Glomerular endothelial cell (primary cell): ENCODE results near the gene S100P. TPM values are rescaled to one million over a fixed set of nuclear protein-coding genes. Genes with fewer than 3 reads are reported as not detected.
"Not testable (repeated sequence)": the region's sequence is repeated elsewhere in the genome, so short reads cannot be mapped to it uniquely, and the experiment has no call there.

Experiments
- DNase-seq: peaks from one replicate; pipeline ENCODE4 v3.0.0-alpha.2; 2011; ENCODE audit warnings: low read depth, low spot score; ENCODE audit errors: extremely low read depth
- total RNA-seq: library from RNA; depleted of rRNA; stranded (reverse); fragments of >200 nt; gene quantifications from 2 replicates; pipeline ENCODE4 v1.2.3, GENCODE V29; 2015

Gene S100P
- total RNA-seq, 1 donor from 2014 or later, result not detected

DNA sequence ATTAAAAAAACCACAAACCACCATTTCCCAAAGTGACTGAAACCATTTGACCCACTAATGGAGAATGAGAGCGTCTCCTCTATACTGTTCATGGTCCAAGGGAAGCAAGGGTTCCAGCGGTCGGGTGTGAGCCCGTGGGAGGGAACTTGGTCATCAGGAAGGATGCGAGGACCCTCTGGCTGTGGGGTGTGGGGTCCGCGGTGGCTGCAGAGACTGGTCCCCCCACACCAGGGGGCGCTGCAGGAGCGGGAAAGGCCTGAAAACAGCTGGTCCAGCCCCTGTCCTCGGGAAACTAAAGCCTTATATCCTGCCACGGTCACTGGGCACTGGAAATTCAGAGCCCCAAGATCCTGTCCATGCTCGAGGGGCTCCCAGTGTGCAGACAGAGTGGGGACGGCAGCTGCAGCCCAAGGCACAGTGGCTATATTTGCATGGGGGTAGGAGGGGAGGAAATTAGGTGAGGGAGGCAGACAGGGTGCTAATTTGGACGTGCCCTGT lies 26.6 kb downstream of the S100P start:
- no peak for DNase-seq

DNA sequence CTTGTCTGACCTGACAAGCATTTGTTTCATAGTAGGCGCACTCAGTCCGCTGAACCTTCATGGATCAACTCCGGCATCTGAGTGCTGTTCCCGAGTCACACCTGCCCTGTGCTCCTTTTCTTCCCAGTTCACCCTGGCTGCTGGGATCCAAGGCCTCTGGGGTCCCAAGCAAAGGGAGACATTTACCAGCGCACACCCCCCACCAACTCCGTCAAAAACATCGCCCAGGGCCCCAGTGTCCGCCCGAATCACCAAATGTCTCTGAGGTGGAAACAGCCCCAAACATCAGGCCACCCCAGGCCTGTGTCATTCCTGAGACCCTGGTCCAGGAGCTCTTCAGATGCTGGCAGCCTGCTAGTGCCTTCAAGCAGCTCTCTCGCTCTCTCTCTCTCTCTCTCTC lies 27.4 kb downstream of the S100P start:
- DNase-seq, result no peak

DNA sequence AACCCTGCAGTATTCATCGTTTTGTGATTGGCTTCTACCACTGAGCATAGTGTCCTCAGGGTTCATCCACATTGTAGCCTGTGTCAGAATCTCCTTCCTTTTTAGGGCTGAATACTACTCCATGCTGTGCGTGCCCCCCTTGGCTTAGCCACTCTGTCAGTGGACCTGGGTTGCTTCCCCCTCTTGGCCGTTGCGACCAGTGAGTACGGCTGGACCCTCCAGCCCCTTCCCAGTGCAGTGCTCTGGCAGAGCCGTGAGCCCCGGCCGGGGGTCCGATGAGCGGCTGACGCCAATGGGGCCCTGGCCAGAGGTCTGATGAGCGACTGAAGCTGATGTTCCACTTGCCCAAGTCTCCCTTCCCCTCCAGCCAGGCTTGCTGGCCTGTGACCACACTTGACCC lies 29.2 kb downstream of the S100P start:
- DNase-seq, result no peak

DNA sequence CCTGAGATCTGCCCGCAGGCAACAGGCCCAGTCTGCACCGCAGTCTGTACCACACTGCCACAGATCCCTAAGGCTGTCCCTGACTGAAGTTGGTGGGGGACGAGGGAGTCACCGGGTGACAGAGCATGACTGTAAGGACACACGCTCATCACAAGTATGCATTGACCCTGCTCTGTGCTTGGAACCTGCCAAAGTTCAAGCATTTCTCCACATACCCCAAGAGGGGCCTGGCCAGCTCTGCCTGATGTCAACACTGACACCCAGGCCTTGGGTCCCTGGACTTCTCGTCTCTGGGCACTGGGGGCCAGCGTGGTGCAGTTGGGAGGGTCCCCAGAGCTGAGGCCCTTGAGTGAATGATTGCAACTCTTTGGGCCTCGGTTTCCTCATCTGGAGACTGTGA lies 30.2 kb downstream of the S100P start:
- no peak for DNase-seq

DNA sequence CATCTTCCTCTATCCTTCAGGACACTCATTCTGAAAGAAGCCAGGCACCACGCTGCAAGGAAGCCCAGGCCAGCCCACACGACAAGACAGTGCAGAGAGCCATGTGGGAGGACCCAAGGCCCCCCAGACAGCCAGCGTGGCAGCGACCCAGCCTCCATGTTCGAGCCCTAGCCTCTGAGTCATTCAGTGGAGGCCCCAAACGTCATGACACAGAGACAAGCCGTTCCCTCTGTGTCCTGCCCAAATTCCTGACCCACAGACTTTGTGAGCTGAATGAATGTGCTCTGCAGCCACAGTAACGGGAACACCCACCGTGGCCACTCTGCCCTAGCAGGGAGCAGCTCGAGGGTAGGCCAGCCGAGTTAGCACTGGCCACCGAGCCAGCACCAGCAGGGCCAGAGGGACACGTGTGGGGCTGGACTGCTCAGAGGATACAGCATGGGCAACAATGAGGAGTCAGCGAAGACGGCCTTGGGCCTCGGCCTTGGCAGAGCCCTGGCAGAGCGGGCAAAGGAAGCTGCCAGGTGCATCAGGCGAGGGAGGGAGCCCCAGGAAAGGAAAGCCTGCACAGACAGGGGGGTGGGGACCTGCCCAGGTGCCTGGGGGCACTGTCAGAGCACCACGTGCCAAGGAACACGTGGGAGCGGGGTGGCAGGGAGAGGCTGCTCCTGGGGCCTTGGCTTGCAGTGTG lies 30.9 kb downstream of the S100P start:
- DNase-seq, result no peak

DNA sequence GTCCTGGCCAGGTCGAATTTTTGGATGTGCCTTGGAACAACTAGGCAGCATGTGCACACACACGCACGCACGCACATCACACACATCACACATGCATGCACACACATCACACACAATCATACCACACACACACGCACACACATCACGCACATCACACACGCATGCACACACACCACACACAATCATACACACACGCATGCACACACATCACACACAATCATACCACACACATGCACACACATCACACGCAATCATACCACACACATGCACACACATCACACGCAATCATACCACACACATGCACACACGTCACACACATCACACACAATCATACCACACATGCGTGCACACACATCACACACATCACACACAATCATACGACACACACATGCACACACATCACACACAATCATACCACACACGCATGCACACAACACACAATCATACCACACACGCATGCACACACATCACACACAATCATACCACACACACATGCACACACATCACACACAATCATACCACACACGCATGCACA lies 31.8 kb downstream of the S100P start:
- DNase-seq, result not testable (repeated sequence)

DNA sequence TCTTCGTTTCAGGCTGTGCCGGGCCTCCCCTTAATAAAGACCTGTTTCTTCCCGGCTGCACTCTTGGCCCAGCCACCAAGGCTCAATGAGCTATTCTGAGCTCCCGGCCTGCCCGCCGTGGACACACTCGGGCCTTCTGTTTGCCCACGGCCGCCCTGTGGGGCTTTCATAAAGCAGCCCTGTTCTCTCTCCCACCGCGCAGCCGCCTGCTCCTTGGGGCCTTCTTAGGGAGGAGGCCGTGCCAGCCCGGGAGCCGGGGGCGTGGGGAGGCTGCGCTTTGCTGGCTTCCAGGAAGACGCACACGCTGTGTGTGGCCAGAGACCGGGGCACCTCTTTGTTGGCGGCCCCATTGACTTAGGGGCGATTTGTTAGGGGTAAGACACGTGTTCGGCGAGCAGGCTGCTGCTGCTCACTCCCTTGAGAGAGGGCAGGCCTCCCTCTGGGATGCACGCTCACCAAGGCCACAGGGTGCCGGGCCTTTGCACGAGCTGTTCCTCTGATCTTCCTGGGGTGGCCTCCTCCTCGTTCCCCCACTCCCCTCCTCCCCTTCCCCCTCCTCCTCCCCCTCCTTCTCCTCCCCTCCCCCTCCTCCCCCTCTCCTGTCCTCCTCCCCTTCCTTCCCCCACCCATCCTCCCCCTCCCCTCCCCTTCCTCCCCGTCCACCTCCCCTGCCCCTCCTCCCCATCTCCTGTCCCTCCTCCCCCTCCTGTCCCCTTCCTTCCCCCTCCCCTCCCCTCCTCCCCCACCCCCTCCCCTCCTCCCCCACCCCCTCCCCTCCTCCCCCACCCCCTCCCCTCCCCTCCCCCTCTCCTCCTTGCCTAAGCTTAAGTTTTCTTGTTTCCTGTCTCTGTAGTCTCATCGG lies 33.6 kb downstream of the S100P start:
- no peak for DNase-seq

DNA sequence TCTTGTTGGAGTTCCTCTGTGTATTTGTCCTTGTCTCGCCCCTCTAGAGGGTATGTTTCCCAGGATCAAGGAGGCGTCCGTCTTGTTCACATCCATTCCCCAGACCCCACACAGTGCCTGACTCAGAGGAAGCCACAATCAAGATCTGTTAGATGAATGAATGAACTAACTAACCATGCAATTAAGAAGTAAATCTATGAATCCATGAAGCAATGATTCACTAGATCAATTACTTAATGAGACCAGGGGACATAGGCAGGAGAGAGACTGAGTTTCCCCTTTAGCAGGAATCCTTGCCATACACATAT lies 34.2 kb downstream of the S100P start:
- no peak for DNase-seq

DNA sequence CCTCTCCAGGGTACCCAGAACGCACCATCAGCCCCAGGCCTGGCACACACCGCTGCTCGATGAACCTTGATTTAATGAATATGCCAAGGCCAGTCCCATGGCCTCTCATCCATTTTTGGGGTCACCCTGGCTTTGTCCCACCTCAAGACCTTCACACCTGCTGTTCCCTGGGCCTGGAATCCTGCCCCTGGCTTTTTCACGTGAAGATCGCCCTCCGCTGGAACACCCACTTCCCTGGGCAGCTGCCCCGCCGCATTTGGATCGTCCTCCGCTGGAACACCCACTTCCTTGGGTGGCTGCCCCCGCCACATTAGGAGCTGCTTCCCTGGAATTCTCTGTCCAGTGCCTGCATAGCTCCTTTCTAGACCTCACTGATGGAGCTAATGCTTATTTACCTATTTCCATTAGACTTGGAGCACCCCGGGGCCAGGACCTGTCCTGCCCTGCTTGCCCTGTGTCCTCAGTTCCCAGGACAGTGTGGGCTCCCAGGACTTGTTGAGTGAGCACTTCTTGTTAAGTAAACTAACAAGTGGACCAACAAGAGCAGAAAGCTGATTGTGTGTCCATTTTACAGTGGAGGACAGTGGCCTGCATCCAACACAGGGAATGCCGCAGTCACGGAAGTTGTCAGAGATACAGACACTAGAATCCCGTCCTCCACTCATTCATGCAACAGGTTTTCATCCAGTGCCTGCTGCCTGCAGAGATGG lies 34.8 kb downstream of the S100P start:
- no peak for DNase-seq

DNA sequence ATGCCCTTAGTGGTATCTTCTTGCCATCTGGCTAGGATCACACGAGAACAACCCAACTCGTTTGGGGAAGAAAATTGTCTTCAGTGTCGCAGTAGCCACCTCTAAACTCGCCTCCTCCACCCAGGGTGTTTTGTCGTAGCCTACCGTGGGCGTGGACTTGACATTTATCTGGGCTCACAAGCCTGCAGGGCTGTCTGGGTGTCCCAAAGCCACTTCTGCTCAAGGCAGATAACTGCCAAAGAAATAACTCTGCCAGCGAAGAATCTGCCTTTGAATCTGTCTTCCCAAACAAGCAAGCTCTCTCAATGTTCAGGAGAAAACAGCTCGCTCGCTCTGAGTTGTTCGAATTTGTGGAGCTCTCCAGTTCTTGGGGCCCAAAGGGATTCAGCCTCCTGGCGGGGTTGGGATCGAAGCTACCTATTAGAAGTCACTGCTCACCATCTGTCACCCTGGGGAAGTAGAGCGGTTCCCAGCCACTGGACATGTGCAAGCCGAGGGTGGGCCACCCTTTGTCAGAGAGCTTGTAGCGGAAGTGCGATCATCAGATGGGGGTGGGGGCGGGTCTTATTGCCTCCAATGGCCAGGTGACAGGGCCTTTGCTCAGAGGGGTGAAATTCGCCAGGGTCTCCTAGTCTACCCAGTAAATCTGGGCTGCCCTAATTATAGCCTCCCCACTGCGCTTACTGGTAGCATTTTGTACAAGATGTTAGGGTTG lies 37.1 kb downstream of the S100P start:
- DNase-seq, result no peak

DNA sequence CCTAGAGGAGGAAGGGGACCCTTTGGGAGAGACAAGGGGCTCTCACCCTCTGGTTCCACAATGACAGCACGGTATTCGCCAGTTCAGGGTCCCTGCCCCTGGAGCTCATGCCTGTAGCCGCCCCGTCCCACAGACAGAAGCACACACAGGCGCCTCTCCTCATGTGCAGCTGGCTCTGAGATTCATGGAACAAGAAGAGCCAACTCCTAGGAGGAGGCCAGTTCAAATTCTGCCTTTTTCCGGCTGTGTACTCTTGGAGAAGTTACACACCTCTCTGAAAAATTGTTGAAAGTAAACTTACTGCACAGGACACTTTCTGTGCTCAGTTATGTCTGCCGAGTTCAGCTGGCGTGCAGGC lies 37.6 kb downstream of the S100P start:
- no peak for DNase-seq

DNA sequence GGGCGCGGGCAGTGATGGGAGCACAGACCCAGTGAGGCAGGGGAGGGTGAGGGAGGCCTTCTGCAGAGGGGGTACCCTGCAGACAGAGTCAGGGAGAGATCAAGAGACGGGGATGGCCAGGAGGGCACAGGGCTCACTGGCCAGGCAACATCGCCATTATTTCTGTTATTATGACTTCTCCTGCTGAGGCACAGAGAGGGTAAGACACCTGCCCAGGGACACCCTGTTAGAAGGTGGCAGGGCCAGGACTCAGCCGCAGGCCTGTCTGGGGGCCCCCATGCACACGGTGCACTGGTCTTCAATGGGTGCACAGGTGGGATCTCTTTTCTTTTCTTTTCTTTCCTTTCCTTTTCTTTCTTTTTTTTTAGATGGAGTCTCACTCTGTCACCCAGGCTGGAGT lies 38.1 kb downstream of the S100P start:
- no peak for DNase-seq

DNA sequence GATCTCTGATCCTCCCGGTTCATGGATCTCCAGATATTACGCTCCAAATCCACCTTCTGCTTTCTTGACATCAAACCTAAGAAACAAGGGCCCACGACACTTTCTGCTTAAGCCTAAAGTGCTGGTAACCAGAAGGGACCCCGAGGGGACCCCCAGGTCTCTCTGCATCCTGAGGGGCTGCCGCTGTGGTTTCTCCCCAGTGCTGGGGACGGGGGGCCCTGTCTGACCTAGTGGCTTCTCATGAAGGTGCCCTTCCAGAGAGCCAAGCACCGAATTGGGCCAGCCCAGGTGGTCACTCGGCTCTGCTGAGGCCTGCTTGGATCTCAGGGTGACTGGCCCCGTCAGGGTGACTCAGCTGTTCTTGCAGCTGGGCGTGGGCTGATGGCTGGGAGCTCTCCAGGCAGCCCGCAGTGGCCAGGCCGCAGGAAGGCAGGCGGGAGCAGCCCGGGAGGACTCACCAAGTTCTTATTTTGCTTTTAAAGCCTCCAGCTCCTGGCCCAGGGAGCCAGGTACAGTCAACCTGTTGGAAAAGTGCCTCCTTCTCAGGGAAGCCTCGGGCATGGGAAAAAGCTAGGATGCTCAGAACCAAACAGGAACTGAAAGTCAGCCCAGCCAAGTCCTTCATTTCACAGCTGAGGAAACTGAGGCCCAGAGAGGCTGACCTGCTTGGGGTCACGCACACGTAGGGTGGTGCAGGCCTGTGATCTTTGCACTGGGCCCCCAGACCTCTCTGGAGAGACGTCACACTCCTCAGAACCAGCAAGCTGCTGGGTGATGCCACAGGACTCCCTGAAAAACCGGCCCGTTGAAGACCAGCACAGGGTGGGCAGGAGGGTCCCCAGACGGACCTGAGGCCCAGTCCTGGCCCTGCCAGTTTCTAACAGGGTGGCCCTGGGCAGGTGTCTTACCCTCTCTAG lies 39.0 kb downstream of the S100P start:
- no peak for DNase-seq

DNA sequence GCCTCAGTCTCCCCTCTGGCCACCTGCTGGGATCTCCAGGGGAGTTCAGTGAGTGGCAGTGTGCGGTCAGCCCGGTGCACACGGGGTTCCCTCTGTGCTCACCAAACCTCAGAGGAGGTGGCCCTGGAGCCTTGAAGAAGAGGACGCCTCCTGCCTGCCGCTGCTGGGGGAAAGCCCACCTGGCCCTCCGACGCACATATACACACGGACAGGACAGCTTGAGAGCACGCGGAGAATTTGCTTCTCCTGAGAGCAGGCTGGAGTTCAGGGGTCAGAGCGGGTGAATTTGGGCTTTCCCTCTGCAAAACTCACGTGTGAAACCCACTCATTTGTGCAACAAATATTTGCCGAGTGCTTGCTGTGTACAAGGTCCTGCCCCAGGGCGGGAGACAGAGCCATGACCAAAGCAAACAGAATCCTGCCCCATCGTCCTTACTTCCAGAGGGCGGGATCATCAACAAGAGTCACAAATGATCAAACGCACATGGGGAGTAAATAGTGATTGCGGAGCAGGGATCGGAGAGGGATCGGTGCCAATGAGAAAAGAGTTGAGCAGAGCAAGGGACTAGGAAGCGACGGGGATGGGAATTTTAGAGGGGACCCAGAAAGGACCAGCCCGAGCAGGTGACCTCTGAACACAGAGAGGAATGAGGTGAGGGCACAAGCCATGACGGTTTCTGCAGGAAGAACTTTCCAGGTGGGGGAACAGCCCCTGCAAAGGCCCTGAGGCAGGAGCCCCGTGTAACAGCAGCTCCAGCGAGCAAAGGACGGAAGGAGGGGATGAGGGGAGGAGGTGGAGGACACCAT lies 39.9 kb downstream of the S100P start:
- DNase-seq, result no peak

DNA sequence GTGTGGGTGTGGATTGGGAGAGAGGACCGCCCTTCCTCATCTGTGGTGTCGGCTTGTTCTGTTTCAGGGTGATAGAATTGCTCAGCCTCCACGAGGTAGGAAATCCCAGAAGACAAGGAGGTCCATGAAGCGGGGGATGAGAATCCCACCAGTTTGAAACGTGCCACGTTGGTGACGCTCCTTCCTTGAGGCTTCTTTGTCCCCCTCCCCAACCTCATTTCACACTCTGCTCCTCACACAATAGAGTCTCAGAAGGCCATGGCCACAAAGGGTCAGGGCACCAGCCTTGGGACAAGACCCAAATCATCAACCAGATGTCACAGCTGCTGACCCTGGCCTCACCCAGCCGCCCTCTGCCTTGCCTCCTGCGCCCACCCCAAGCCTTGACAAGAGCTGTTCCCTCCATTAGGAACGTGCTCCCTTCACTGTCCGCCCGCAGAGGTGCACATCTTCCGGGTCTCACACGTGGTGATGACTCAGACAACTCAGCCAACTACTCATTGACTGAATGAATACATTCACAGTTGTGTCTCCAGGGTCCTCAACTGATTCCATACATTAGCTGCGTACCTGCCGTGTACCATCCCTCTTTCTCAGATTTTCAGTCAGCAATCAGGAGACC lies 40.6 kb downstream of the S100P start:
- DNase-seq, result no peak

DNA sequence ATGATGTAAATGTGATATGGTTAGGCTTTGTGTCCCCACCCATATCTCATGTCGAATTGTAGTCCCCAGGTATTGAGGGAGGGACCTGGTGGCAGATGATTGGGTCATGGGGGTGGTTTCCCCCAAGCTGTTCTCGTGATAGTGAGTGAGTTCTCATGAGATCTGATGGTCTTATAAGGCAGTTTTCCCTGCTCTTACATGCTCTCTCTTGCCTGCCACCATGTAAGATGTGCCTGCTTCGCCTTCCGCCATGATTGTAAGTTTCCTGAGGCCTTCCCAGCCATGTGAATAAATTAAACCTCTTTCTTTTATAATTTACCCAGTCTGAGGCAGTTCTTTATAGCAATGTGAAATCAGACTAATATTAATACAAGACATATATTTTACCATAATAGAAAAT lies 46.2 kb downstream of the S100P start:
- no peak for DNase-seq

DNA sequence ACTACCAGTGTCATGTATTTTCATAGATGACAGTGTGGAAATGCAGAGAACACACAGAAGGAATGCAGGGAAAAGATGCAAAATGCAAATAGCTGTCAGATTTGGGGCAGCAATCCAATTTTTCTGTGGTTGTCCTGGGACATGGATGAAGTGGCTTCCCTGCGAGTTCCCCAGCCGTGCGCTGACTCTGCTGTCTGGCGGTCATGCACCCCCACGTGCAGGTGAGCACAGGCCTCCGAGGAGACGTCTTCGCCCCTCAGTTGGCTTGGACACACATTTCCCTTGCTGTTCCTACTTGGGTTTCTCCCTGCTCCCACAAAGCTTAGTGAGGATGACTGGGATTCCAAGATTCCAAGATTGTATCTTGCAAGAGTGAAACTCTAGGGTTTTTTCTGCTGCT lies 46.7 kb downstream of the S100P start:
- DNase-seq, result no peak

DNA sequence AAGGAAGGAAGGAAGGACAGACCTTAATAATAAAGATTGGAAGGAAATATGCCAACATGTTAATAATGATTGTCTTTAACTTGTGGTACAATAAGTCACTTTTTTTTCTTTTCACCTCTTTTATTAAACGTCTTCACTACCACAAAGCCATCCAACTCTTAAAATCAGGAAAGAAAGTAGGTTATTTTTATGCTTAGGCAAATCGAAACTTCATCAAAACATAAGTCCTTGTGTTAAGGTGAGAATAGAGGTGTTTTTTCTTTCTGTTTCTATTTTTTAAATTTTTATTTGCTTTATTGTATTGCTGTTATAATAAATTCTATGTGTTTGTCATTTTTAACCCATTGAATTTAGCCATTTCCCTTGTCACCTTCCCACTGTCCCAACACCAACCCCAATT lies 48.8 kb downstream of the S100P start:
- DNase-seq, result no peak

DNA sequence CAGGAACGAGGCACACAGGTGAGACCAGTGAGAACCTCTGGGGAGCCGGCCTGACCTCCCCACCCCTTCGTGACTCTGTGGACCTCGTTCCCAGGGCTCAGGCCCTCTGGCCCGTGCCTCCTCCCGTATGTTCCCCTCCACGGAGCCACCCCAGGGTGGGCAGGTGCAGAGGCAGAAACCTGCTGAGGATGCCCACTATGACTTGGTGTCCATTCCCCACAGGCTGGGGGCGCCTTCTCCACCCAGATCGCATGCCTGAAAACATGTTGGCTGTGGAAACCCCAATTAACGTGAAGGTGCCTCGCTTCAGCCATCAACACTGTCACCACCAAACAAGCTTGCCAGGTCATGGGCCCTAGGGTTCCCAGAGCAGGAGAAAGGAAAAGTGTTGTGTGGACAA lies 49.3 kb downstream of the S100P start:
- DNase-seq, result no peak
